GM18951 (cell line): ENCODE results near the gene PLEKHO2.

Experiments
- POLR2A ChIP-seq: IDR thresholded peaks from 4 replicates; pipeline ENCODE4 v1.6.1; 2011; ENCODE audit warnings: mild to moderate bottlenecking; ENCODE audit not compliant: insufficient read length, insufficient read depth; ENCODE audit errors: extremely low read depth
- in situ Hi-C: fragments of 300-500 bp; cut with MboI; formaldehyde crosslinking; loops from one replicate; pipeline ENCODE4 v1.12.0; 2022; ENCODE audit warnings: low sequenced_read_pairs, mixed read lengths, inconsistent platforms; ENCODE audit not compliant: unreplicated experiment

PLEKHO2 gene

DNA sequence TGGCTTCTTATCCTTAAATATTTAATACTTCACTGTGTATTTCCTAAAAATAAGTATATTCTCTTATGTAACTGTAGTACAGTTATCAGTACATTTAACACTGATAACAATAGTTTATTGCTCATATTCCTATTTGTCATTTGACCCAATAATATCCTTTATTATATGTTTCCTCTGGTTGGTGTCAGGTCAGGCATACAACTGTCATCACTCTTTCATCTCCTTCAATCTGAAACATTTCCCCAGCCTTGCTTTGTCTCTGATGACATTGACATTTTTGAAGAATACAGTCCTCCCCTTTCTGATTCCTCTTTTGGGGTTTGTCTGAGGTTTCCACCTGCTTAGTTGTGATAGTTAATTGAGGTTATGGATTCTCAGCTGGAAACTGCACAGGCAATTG lies 27.8 kb downstream of the PLEKHO2 start:
- TF ChIP-seq POLR2A: no peak
- in situ Hi-C loops: no loop called here

GRCh38 chr15:64870353-64870752 lies 28.6 kb downstream of the PLEKHO2 start:
- TF ChIP-seq POLR2A: no peak
- in situ Hi-C loops: no loop called here

- in situ Hi-C loops: no loop called here
- TF ChIP-seq POLR2A: no peak
Measured at GRCh38 chr15:64875641-64876223, 34.0 kb downstream of the PLEKHO2 start.

DNA sequence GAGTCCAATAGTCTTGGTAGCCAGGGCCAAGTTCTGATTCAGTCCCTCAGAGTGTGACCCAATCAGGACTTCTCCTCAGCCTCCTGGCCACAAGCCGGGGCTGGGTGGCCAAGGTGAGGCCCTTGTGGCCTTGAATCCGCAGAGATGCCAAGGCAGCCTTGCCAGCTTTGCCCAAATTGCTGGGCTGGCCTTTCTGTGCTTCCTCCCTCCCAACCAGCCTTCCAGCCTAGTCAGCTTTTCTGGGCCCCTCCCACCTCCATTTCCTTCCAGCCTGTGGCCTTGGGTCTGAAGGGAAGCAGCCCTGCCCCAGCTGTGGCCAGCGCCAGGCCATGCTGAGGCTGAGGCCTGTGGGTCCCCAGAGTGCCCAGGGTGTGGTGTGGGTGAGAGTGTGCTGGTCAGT lies 35.7 kb downstream of the PLEKHO2 start:
- no peak for TF ChIP-seq POLR2A
- in situ Hi-C loops: no loop called here

GRCh38 chr15:64878705-64879104 lies 37.0 kb downstream of the PLEKHO2 start:
- no peak for TF ChIP-seq POLR2A
- in situ Hi-C loops: no loop called here

DNA sequence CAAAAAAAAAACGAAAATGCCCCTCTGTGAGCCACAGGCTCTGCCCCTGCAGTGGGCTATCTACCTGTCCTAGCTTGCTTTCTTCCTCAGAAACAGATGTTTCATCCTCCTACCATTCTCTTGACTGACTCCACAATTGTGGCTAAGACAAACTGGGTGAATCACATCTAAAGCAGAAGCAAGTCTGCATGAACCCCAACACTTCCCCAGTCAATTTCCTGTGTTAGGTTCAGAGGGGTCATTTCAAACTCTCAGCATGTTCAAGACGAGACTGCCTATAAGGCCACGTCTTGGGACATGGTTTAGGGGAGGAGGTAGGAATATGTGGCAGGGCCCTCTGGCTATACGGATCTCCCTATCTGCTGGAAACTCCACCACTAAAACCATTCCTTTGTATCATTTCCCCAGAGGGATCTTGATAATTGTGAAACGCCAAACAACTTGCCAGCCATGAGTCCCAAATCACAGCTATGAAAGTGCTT lies 41.4 kb downstream of the PLEKHO2 start:
- in situ Hi-C loops: no loop called here
- no peak for TF ChIP-seq POLR2A

DNA sequence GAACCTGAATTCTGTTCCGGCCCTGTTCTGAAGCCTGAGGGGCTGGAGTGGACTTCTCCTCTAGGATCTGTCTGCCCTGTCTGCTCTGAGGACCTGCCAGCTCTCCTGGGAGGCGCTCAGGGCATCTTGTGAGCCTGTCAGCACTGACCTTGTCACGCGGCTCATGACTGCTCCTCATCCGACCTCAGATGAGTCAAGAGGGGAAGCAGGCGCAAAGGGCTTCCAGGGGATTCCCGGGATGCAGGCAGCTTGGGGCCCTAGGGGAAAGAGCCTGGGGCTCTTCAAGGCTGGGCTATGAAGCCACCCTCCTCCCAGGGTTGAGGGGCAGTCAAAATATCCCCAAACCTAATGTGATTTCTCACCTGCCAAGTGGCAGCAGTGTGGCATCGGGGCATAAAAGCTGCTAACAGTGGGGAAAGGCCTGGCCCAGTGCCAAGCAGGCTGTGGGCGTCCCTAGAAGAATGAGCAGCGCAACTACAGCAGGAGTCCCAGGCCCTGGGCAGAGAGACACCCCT lies 42.3 kb downstream of the PLEKHO2 start:
- peak; percentile 42 for TF ChIP-seq POLR2A
- in situ Hi-C loops: no loop called here

DNA sequence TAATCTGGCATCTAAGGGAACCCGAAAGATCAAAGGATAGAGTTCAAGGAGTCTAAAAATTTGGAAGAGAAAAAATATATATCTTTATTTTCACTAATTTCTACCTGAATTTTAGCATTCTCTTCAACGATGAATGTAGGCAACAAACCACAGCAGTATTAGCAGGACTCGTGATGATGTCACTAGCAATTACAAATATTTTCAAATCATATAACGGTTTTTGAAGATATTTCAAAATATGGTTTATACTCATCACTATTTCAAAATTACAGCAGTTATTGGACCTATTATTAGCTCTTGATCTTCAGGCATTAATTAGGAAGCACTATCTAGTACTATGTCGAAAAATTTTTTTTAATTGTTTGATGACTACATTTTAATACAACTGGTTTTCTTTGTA lies 43.0 kb downstream of the PLEKHO2 start:
- TF ChIP-seq POLR2A: no peak
- in situ Hi-C loops: no loop called here

DNA sequence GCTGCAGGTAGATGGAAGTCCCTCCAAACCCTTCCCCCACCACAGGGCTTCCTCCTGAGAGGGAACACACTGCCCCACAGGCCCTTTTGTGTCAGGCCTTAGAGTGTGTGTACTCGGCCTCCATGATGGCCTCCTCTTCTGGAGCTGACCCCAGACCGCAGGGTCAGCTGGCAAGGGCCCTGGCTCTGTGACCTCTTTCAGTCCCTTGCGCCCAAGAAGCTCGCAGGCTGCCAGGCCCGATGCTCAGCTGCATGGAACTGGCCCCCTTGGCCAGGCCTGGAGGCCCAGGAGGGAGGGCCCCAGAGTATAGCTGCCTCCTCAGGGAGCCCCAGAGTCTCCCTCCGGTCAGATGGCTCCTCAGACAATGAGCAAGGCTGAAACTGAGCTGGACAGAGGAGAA lies 46.6 kb downstream of the PLEKHO2 start:
- in situ Hi-C loops: no loop called here
- TF ChIP-seq POLR2A: no peak

DNA sequence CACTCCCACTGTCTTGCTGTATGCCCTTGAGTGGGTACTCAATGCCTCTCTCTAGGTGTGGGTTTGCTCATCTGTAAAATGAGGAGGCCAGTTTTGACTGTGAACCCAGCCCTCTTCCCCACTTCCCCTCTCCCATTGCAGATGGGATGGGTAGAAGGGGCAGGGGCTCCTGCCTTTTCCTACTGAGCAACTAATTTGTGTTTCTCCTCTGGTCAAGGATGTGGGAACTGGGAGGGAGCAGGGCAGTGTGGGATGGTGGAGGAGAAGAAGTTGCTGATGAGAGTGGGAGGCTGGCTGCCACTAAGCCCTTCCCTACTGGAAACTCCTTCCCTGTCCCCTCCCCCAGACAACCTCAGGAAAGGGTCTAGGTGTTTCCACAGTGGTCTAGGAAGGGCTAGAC lies 49.8 kb downstream of the PLEKHO2 start:
- in situ Hi-C loops: no loop called here
- TF ChIP-seq POLR2A: no peak

DNA sequence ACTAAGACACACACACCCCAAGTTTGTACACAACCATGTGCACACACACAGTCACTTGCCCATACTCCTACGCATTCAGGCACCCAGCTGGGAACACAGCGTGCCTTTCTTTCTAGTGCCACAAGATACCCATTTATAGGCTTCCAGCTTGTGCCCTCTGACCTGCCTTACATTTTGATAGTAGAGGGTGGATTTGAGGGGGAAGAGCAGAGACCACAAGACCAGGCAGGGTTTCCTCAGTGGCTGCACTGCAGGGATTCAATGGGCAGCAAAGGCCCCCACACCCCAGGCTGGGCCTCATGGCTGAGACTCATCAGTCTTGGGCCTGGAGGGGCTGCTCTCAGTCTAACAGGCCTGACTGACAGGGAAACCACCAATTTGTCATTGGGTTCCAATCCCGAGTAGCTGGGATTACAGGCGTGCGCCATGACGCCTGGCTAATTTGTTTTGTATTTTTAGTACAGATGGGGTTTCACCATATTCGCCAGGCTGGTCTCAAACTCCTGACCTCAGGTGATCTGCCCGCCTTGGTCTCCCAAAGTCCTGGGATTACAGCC lies 51.2 kb downstream of the PLEKHO2 start:
- no peak for TF ChIP-seq POLR2A
- in situ Hi-C loops: no loop called here

DNA sequence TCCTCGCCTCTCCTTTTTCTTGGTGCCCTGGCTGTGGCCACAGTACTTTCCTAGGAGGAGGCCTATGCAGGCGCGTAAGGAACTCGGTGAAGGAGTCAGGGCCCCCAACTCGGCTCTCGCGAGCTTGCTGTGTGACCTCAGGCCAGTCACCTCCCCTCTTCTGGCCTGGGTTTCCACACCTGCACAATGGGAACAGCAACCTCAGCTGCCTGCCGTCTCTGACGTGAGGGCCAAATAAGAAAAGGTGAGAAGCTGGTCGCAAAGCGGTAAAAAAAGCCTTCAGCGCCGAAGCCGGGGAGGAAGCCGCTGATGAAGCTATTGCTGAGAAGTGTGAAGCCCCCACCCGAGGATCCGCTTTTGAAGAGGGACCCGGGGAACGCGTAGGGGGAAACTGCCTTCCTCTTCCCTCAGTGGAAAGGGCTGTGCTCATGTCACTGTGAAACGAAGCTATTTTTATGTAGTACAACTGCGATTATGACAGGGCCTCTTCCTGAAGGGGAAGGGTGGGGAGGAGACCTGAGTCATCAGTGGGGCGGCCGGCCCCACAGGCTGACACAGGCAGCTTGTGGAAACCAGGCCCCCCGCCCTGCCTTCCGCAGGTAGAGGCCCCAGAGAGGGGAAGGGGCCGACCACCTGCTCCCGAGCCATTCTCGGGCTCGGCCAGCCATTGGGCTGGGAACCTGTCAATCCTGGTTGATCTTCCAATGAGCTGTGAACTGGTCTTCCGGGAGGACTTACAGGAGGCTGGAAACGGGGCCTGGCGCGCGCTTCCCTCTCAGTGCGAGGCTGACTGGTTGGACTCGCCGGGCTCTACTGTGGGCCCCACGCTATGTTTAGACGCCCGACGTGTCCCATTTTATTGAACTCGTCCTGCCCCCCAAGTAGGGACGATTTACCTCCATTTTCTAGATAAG lies 52.0 kb downstream of the PLEKHO2 start:
- TF ChIP-seq POLR2A: peak; percentile 83
- in situ Hi-C loops: no loop called here

DNA sequence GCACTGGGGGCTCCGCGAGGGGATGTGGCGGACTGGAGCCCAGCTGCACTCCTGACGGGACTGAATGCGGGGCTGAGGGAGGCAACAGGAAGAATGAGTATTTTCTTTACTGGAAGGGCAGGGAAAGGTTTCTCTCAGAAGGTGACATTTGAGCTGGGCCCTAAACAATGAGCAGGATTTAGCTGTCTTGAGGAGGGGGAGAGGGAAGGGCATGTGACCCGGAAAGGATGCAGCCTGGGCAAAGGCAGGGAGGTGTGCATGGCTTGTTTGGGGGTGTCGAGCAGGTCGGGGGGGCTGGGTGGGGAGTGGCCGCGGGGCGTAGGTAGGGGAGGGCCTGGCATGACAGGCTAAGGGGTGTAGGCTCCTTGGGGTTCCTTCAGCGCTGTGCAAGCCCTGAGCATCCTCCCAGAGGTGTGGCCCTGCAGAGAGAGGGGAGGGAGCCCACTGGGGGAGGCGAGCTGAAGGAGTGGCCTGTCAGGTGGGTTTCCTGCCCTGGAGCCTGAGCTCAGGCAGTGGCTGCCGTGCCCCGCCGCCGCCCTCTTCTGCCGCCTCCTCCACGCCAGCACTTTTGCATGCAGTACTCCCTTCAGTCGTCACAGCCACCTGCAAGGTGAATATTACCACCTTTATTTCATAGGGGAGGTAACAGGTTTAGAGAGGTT lies 52.8 kb downstream of the PLEKHO2 start:
- peak; percentile 67 for TF ChIP-seq POLR2A

GRCh38 chr15:64895285-64896065 lies 53.8 kb downstream of the PLEKHO2 start:
- TF ChIP-seq POLR2A: peak; percentile 53
- in situ Hi-C loops: no loop called here

More for the DNA sequence above, 52.8 kb downstream of the PLEKHO2 start:
- in situ Hi-C loops: no loop called here
